HUES48 (cell line): ENCODE results near the gene GNG13.
"Not testable (repeated sequence)": the region's sequence is repeated elsewhere in the genome, so short reads cannot be mapped to it uniquely, and the experiment has no call there.

Experiments used
- H3K27ac ChIP-seq: one replicate; pipeline ENCODE4 v1.7.0; 2013; ENCODE audit warnings: low read depth, low read length, inconsistent platforms
- H3K27me3 ChIP-seq: 2 replicates; pipeline ENCODE4 v1.6.1; 2013; ENCODE audit warnings: mild to moderate bottlenecking, low read length; ENCODE audit not compliant: control insufficient read depth, insufficient read depth
- H3K36me3 ChIP-seq: 2 replicates; pipeline ENCODE4 v1.6.1; 2013; ENCODE audit warnings: low read length; ENCODE audit not compliant: control insufficient read depth, insufficient read depth
- H3K4me1 ChIP-seq: 2 replicates; pipeline ENCODE4 v1.6.1; 2013; ENCODE audit warnings: mild to moderate bottlenecking, low read length; ENCODE audit not compliant: control insufficient read depth, insufficient read depth
- H3K4me3 ChIP-seq: 2 replicates; pipeline ENCODE4 v1.5.1; 2013; ENCODE audit warnings: mild to moderate bottlenecking, low read depth, low read length
- H3K9ac ChIP-seq: 2 replicates; pipeline ENCODE4 v1.6.1; 2013; ENCODE audit warnings: mild to moderate bottlenecking, low read depth, low read length, moderate library complexity
- H3K9me3 ChIP-seq: 2 replicates; pipeline ENCODE4 v1.6.1; 2013; ENCODE audit warnings: low read length; ENCODE audit not compliant: control insufficient read depth, insufficient read depth

The GNG13 gene

GRCh38 chr16:820748-821147 lies 20.2 kb upstream of the GNG13 start:
- Histone ChIP-seq H3K27me3 (no peaks in the 10 kb centered on the region), H3K9me3 (peaks cover 3% of the 10 kb centered on the region; the same call in 1 of the 2 replicates), H3K9ac (no peak overlapping the region), H3K36me3 (no peaks in the 10 kb centered on the region), H3K27ac (no peak overlapping the region), H3K4me3 (no peak overlapping the region), H3K4me1 (no peaks in the 10 kb centered on the region)

DNA sequence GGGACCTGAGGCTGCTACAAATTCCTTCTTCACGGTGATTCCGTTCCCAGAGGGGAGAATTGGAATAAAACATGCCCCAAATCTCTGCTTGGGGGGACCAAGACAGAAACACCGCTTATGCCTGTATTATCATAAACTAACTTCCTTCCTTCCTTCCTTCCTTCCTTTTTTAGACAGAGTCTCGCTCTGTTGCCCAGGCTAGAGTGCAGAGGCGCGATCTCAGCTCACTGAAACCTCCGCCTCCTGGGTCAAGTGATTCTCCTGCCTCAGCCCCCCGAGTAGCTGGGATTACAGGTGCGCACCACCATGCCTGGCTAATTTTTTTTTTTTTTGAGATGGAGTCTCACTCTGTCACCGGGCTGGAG lies 19.5 kb upstream of the GNG13 start:
- not testable (repeated sequence) for H3K9me3 ChIP-seq, H3K9ac ChIP-seq, H3K27ac ChIP-seq, H3K4me1 ChIP-seq, H3K4me3 ChIP-seq, H3K36me3 ChIP-seq, H3K27me3 ChIP-seq

- no peaks in the 10 kb centered on the region for H3K36me3 ChIP-seq
- H3K9ac ChIP-seq: no peak overlapping the region
- no peaks in the 10 kb centered on the region for H3K27me3 ChIP-seq
- no peaks in the 10 kb centered on the region for H3K4me1 ChIP-seq
- H3K27ac ChIP-seq: no peak overlapping the region
- H3K9me3 ChIP-seq: peaks cover 3% of the 10 kb centered on the region; the same call in 1 of the 2 replicates
- no peak overlapping the region for H3K4me3 ChIP-seq
Measured at GRCh38 chr16:819336-820043, 19.0 kb upstream of the GNG13 start.

DNA sequence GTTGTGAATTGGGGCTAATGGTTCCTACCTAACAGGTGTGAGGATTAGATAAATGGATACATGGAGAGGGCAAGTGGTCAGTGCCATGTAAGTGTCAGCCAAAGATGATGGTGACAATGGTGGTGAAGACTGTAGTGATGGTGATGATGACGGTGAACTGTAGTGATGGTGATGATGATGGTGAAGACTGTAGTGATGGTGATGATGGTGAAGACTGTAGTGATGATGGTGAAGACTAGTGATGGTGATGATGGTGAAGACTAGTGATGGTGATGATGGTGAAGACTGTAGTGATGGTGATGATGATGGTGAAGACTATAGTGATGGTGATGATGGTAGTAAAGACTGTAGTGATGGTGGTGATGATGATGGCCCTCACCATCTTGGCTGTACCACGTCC lies 18.1 kb upstream of the GNG13 start:
- Histone ChIP-seq H3K4me3 (no peak overlapping the region), H3K27me3 (no peaks in the 10 kb centered on the region), H3K4me1 (no peaks in the 10 kb centered on the region), H3K36me3 (no peaks in the 10 kb centered on the region), H3K27ac (no peak overlapping the region), H3K9ac (no peak overlapping the region), H3K9me3 (peaks cover 3% of the 10 kb centered on the region; the same call in 1 of the 2 replicates)

GRCh38 chr16:818132-818531 lies 17.6 kb upstream of the GNG13 start:
- Histone ChIP-seq H3K4me1 (no peaks in the 10 kb centered on the region), H3K4me3 (no peak overlapping the region), H3K27ac (no peak overlapping the region), H3K9ac (no peak overlapping the region), H3K36me3 (no peaks in the 10 kb centered on the region), H3K27me3 (no peaks in the 10 kb centered on the region), H3K9me3 (peaks cover 3% of the 10 kb centered on the region; the same call in 1 of the 2 replicates)

GRCh38 chr16:817001-817906 lies 16.7 kb upstream of the GNG13 start:
- H3K27me3 ChIP-seq: no peaks in the 10 kb centered on the region
- no peak overlapping the region for H3K4me3 ChIP-seq
- H3K36me3 ChIP-seq: no peaks in the 10 kb centered on the region
- peaks cover 3% of the 10 kb centered on the region; the same call in 1 of the 2 replicates for H3K9me3 ChIP-seq
- H3K4me1 ChIP-seq: no peaks in the 10 kb centered on the region
- no peak overlapping the region for H3K27ac ChIP-seq
- H3K9ac ChIP-seq: no peak overlapping the region

GRCh38 chr16:815861-816260 lies 15.3 kb upstream of the GNG13 start:
- no peaks in the 10 kb centered on the region for H3K27me3 ChIP-seq
- peaks cover 3% of the 10 kb centered on the region; the same call in 1 of the 2 replicates for H3K9me3 ChIP-seq
- no peaks in the 10 kb centered on the region for H3K36me3 ChIP-seq
- H3K27ac ChIP-seq: no peak overlapping the region
- no peak overlapping the region for H3K9ac ChIP-seq
- H3K4me1 ChIP-seq: no peaks in the 10 kb centered on the region
- no peak overlapping the region for H3K4me3 ChIP-seq

- no peaks in the 10 kb centered on the region for H3K27me3 ChIP-seq
- H3K4me3 ChIP-seq: no peak overlapping the region
- no peaks in the 10 kb centered on the region for H3K4me1 ChIP-seq
- H3K9me3 ChIP-seq: peaks cover 3% of the 10 kb centered on the region; the same call in 1 of the 2 replicates
- no peaks in the 10 kb centered on the region for H3K36me3 ChIP-seq
- no peak overlapping the region for H3K27ac ChIP-seq
- H3K9ac ChIP-seq: no peak overlapping the region
Measured at GRCh38 chr16:814974-815373, 14.4 kb upstream of the GNG13 start.

DNA sequence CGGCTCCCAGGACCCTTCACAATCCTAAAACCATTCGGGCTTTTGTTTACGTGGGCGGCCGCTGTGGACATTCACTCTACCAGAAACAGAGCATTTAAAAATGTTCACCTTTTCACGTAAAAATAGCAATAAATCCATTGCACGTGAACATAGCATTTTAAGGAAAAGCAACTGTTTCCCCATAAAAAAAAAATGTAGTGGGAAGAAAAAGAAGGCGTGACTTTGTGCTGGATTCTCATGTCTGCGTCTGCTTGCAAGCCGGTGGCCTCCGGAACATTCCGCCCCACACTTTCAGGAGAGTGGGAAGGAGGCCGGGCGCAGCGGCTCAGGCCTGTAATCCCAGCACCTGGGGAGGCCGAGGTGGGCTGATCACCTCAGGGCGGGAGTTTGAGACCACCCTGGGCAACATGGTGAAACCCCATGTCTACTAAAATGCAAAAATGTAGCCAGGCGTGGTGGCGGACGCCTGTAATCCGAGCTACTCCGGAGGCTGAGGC lies 13.4 kb upstream of the GNG13 start:
- H3K4me3 ChIP-seq: peak overlapping the region; percentile 62; the same call in 1 of the 2 replicates
- H3K4me1 ChIP-seq: no peaks in the 10 kb centered on the region
- no peaks in the 10 kb centered on the region for H3K36me3 ChIP-seq
- H3K27me3 ChIP-seq: no peaks in the 10 kb centered on the region
- H3K27ac ChIP-seq: no peak overlapping the region
- H3K9me3 ChIP-seq: peaks cover 3% of the 10 kb centered on the region; the same call in 1 of the 2 replicates
- H3K9ac ChIP-seq: no peak overlapping the region

- Histone ChIP-seq H3K4me1 (0 out of 2 replicates have a peak, but pooled peaks cover 1% of the 10 kb centered on the region), H3K27ac (no peak overlapping the region), H3K4me3 (peak overlapping the region; percentile 62), H3K27me3 (no peaks in the 10 kb centered on the region), H3K9me3 (no peaks in the 10 kb centered on the region), H3K9ac (no peak overlapping the region), H3K36me3 (no peaks in the 10 kb centered on the region)
Measured at GRCh38 chr16:813204-813915, 12.8 kb upstream of the GNG13 start.
